Kidney (tissue), 14 donors: ENCODE results near the gene PHF13. TPM values are rescaled to one million over a fixed set of nuclear protein-coding genes. Genes with fewer than 3 reads are reported as not detected.
A peak's percentile ranks its signal among the peaks of the same experiment; 100 is the strongest.

ENCODE experiments used
- DNase-seq, 5 donors: peaks; one replicate each; pipeline ENCODE4 v3.0.0-alpha.2; 2013 to 2020
- FAIRE-seq: peaks from 2 replicates; lab custom pipeline; 2012; peaks lifted over from hg19 to GRCh38; lab: Jason Lieb, UNC
- H3K27ac ChIP-seq, 2 donors: one replicate each; pipeline ENCODE4 v1.7.0; 2013; ENCODE audit warnings: low read depth in 2 of 2, low read length in 2 of 2, inconsistent platforms in 1 of 2
- H3K27me3 ChIP-seq: one replicate; pipeline ENCODE4 v1.7.1; 2013; ENCODE audit warnings: low read length, inconsistent platforms; ENCODE audit not compliant: control insufficient read depth, insufficient read depth
- H3K36me3 ChIP-seq, 3 donors: one replicate each; pipeline versions ENCODE4 v1.7.0 to v1.7.1; 2013; ENCODE audit warnings: low read length in 3 of 3, control low read depth in 1 of 3, inconsistent platforms in 1 of 3; ENCODE audit not compliant: insufficient read depth in 3 of 3, control insufficient read depth in 2 of 3
- H3K4me1 ChIP-seq, 3 donors: one replicate each; pipeline versions ENCODE4 v1.7.0 to v1.7.1; 2013; ENCODE audit warnings: low read length in 3 of 3, inconsistent platforms in 1 of 3, low read depth in 1 of 3; ENCODE audit not compliant: control insufficient read depth in 2 of 3, insufficient read depth in 2 of 3
- H3K4me3 ChIP-seq, 3 donors: one replicate each; pipeline versions ENCODE4 v1.7.0 to v1.8.1; 2013; ENCODE audit warnings: low read length in 3 of 3, control low read depth in 1 of 3, inconsistent platforms in 1 of 3
- H3K9ac ChIP-seq, 3 donors: one replicate each; pipeline versions ENCODE4 v1.7.0 to v1.7.1; 2013; ENCODE audit warnings: low read length in 3 of 3, control low read depth in 1 of 3, inconsistent platforms in 1 of 3
- H3K9me3 ChIP-seq, 3 donors: one replicate each; pipeline versions ENCODE4 v1.7.0 to v1.7.1; 2013; ENCODE audit warnings: low read length in 3 of 3, control low read depth in 1 of 3, inconsistent platforms in 1 of 3; ENCODE audit not compliant: control insufficient read depth in 2 of 3, insufficient read depth in 1 of 3
- CTCF ChIP-seq: IDR thresholded peaks from 3 replicates; pipeline ENCODE4 v1.5.1; 2012; ENCODE audit warnings: mild to moderate bottlenecking, moderate library complexity, borderline replicate concordance; ENCODE audit not compliant: insufficient read depth; ENCODE audit errors: extremely low read depth
- intact Hi-C: fragments of 100-400 bp; cut with DNase I; formaldehyde crosslinking; loops from one replicate; pipeline ENCODE4 v1.11.1; 2022
- polyA plus RNA-seq: library from polyadenylated mRNA; stranded (reverse); fragments of 350-450 nt; fragmentation: Illumina TruSeq; extraction: RNeasy Lipid Tissue Mini Kit (QIAGEN cat#74804); gene quantifications from one replicate; pipeline ENCODE4 v1.2.3, GENCODE V29; 2014; ENCODE audit warnings: low read depth, low replicate concordance; ENCODE audit not compliant: insufficient read depth
- total RNA-seq: library from RNA; stranded (reverse); fragmentation: NEBNext Ultra II Directional; extraction: Animal tissue kit (Norgen Biotek cat#: 25700); gene quantifications from one replicate; pipeline ENCODE4 v1.2.1, GENCODE V29; 2021
- donor health status: control.
- donor health status: control.
- donor health status: control.
- donor health status: control.
- donor health status: control.
- donor health status: DM: yes; HTN: yes; CAD: no.
- donor health status: Normal renal cell carcinoma (clear cell type).

The PHF13 gene
- total and polyA plus RNA-seq, 2 donors from 2014 or later: 6.0 to 11.0 TPM

DNA sequence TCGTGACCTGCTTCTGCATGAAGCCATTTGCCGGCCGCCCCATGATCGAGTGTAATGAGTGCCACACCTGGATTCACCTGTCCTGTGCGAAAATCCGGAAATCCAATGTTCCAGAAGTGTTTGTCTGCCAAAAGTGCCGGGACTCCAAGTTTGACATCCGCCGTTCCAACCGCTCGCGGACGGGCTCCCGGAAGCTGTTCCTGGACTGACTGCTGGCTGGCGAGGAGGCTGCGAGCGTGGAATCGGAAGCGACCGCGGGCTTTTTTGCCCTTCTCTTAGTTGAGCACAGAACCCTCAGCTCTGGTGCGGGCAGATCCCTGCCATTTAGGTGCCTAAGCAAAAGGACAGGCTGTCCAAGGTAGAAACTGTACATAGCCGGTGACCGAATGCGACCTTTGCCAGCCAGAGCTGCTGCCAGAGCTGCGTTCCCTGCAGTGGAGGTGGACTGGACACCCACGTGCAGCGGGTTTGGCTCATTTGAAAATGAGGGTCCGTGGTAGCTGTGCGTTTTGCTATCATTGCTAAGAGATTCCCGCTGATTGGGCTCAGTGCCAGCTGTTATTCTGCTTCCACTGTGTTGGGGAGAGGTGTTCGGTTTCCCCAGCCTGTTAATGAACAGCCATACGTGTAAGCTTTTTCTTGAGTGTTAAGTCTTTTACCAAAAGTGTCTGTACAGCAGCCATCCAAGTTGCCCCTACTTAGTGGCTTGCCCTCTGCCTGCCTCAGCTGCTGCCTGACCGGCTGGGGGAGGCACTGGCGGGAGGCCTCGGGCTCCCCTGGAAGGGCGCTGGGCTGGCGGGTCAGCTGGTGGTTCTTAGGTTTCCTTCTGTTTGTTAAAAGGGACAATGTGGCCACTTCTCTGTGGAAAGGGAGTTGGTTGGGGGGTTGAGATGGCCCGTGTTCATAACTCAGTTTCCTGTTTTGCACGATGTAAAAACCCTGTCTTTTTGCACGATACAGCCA is 8.2 kb downstream of the PHF13 start:
- no peak for DNase-seq
- H3K9ac ChIP-seq: no peak overlapping the region
- H3K4me3 ChIP-seq: no peak overlapping the region
- peaks cover 0 to 21% (median 4%) of the 10 kb centered on the region in 3 donors for H3K4me1 ChIP-seq
- FAIRE-seq: no peak
- intact Hi-C loops: no loop called here
- peaks cover 4 to 31% (median 9%) of the 10 kb centered on the region in 3 donors for H3K36me3 ChIP-seq
- H3K27me3 ChIP-seq: no peaks in the 10 kb centered on the region
- H3K9me3 ChIP-seq: no peaks in the 10 kb centered on the region
- no peak for TF ChIP-seq CTCF
- H3K27ac ChIP-seq: peak overlapping the region in 1 of 2 donors; percentile 35

- no peaks in the 10 kb centered on the region for H3K27me3 ChIP-seq
- no peak for TF ChIP-seq CTCF
- H3K9me3 ChIP-seq: no peaks in the 10 kb centered on the region
- peaks cover 0 to 23% (median 4%) of the 10 kb centered on the region in 3 donors for H3K4me1 ChIP-seq
- peaks cover 4 to 29% (median 9%) of the 10 kb centered on the region in 3 donors for H3K36me3 ChIP-seq
- FAIRE-seq (no peak), DNase-seq (no peak)
- no peak overlapping the region for H3K4me3 ChIP-seq
- intact Hi-C loops: no loop called here
- peak overlapping the region in 1 of 2 donors; percentile 35 for H3K27ac ChIP-seq
- no peak overlapping the region for H3K9ac ChIP-seq
Measured at GRCh38 chr1:6622396-6623152, 9.0 kb downstream of the PHF13 start.

DNA sequence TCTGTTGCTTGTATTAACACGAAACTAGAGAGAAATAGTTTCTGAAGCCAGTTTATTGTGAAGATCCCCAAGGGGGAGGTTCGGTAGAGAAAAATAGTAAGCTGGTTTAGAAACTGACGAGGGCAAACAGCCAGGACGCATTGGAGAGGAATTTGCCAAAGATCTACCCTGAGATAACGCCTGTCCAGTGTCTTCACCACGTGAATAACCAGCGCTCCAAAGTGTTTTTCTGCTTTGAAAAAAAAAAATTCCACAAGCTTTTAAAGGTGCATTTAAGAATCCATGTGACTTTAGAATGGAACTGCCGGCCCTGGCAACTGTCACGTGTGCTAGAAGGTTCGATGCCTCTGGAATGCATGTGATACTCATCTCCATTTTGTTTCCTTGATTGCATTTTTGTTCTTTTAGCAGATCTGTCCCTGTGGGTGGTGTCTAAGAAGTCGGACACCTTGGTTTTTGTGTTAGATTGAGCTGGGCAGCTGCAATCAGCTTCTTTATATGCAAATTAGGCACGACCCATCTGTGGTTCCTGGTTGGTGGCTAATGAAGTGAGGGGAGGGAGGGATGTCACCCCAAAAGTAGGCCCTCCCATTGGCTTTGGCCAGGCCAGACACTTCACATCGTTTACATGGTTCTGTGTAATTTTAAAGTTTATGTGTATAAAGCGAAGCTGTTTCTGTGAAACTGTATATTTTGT is 9.9 kb downstream of the PHF13 start:
- TF ChIP-seq CTCF: no peak
- peaks cover 4 to 28% (median 9%) of the 10 kb centered on the region in 3 donors for H3K36me3 ChIP-seq
- intact Hi-C loops: no loop called here

More for the DNA sequence above, 9.9 kb downstream of the PHF13 start:
- Histone ChIP-seq H3K27me3 (no peaks in the 10 kb centered on the region), H3K27ac (no peak overlapping the region), H3K4me3 (no peak overlapping the region), H3K9ac (no peak overlapping the region), H3K9me3 (no peaks in the 10 kb centered on the region), H3K4me1 (peaks cover 0 to 23% (median 4%) of the 10 kb centered on the region in 3 donors)
- DNase-seq (no peak), FAIRE-seq (no peak)
